Pancreas (tissue), 10 donors: ENCODE data around the gene COL15A1. TPM values are rescaled to one million over a fixed set of nuclear protein-coding genes. Genes with fewer than 3 reads are reported as not detected.

Source experiments
- ATAC-seq, 4 donors: fragments of 200-7000 bp; cut with Tn5 transposase; one replicate each; pipeline versions ENCODE4 v1.8.0 to v1.9.1; 2020; ENCODE audit warnings: mild to moderate bottlenecking in 4 of 4, moderate library complexity in 4 of 4
- DNase-seq, 6 donors: peaks; one replicate each; pipeline ENCODE4 v3.0.0-alpha.2; 2020
- FAIRE-seq: peaks from 2 replicates; lab custom pipeline; 2012; peaks lifted over from hg19 to GRCh38; lab: Jason Lieb, UNC
- H3K27ac ChIP-seq, 4 donors: fragments of 200-600 bp; sonication (generic); 1 replicate in 3 of 4; 2 replicates in 1 of 4; pipeline versions ENCODE4 v1.5.0 to v1.8.0; 2020
- H3K27me3 ChIP-seq, 4 donors: fragments of 200-600 bp; one replicate each; pipeline ENCODE4 v1.8.0; 2021
- H3K36me3 ChIP-seq, 3 donors: fragments of 200-600 bp; sonication (generic) in 1 of 3; one replicate each; pipeline versions ENCODE4 v1.5.0 to v1.8.0; 2020 to 2021
- H3K4me1 ChIP-seq, 3 donors: fragments of 200-600 bp; one replicate each; pipeline ENCODE4 v1.8.0; 2021
- H3K4me3 ChIP-seq, 4 donors: fragments of 200-600 bp; sonication (generic) in 2 of 4; one replicate each; pipeline versions ENCODE4 v1.5.0 to v1.8.0; 2020 to 2021
- H3K9me3 ChIP-seq, 4 donors: fragments of 200-600 bp; one replicate each; pipeline ENCODE4 v1.8.0; 2021
- CTCF ChIP-seq, 4 donors: fragments of 200-600 bp; sonication (generic) in 3 of 4; IDR thresholded peaks; one replicate each; pipeline versions ENCODE4 v1.5.0 to v1.8.0; 2021; ENCODE audit warnings: antibody characterized with exemption in 4 of 4
- WGBS, 2 donors: extraction: QIAGEN DNeasy Blood & Tissue Kit; methylation state at CpG; one replicate each; pipeline ENCODE4 v1.1.7; 2013; 5-methylcytosine and 5-hydroxymethylcytosine counted together
- intact Hi-C, 3 donors: fragments of 100-400 bp; cut with DNase I; formaldehyde crosslinking; loops; one replicate each; pipeline versions ENCODE4 v1.11.1 to v1.14.2; 2022
- polyA plus RNA-seq, 2 donors: library from polyadenylated mRNA; stranded (reverse); fragments of 200-250 nt; gene quantifications; one replicate each; pipeline ENCODE4 v1.2.3, GENCODE V29; 2013
- total RNA-seq, 6 donors: library from RNA; stranded (reverse); fragmentation: NEBNext Ultra II Directional in 4 of 6; extraction: Animal tissue kit (Norgen Biotek cat#: 25700) in 4 of 6; gene quantifications; one replicate each; pipeline versions ENCODE4 v1.2.1 to v1.2.4, GENCODE V29; 2021 to 2023
- donor health status: healthy with polysubstance abuse.
- donor health status: DM: no; HTN: no; CAD: no; lungs with moderate emphysema.
- donor health status: DM: no; HTN: no; CAD: no.
- donor health status: control.
- donor health status: control.
- donor health status: Bipolar disorder and iron deficiency.
- donor health status: DM: yes; HTN: yes; CAD: no.
- donor health status: DM: no; HTN: no; CAD: no.
- donor health status: DM: no; HTN: no; CAD: no.
- donor health status: DM: yes; HTN: yes; CAD: no.

The COL15A1 gene
- total and polyA plus RNA-seq, 8 donors, result 6.7 to 43.4 (median 10.4) TPM

DNA sequence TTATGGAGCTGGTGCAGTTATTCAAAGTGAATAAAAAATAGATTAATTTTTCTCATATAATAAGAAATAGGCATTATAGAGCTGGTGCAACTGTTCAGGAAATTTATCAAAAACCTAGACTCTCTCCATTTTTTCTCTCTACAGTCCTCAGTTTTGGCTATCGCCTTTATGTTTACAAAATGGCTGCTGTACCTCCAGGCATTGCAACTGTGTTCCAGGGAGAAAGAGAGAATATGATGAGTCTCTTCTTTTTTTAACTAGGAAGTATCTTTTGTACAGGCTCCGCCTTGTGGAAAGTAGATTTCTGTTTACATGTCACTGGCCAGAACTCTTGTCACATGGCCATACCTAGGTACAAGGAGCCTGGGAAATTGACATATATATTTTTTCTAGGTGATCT lies 158.1 kb downstream of the COL15A1 start:
- Histone ChIP-seq H3K9me3 (no peaks in the 10 kb centered on the region), H3K27ac (no peak overlapping the region), H3K27me3 (no peaks in the 10 kb centered on the region), H3K4me1 (peaks cover 0 to 10% (median 5%) of the 10 kb centered on the region in 3 donors), H3K36me3 (no peaks in the 10 kb centered on the region), H3K4me3 (no peak overlapping the region)
- no peak for TF ChIP-seq CTCF (IDR thresholded peaks at IDR 0.05)
- DNase-seq, result no peak
- WGBS, 2 donors, result 92 to 99% methylated on average over 2 of the region's 2 CpGs
- intact Hi-C loops, result no loop called here
- ATAC-seq, result no peak
- FAIRE-seq, result no peak

DNA sequence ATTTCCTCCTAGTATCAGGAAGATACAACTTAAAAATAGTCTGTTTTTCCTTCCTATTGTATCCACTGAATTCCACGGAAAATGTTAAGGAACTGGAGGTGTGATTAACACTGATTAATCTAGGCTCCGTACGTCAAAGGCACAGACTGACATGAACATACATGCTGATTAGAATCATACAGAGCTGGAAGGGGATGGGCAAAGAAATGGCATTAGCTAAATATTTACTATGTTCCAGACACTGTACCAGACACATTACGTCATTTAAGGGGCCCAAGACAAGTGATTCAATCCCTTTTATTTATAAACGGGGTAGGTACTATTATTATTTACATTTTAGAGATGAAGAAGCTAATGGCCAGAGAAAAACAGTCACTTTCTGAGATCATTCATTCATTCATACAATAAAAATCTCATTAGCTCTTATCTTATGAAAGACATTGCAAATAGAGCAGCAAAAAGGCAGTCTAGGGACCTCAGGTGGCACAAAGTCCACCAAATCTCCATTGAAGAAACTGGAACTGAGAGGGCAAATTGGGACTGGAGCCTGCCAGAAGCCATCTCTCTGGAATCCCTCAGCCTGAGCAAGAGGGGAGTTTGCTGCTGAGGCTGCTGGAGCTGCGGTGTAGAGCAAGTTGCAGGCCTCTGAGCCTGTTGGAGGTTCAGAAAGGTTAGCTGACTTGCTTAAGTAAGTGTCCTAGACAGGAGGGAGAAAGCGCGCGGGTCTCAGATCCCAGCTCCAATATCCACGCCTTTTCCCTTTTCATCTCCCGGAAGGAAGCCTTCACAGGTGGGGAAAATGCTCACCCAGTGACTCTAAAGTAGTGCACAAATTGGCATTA lies 159.6 kb downstream of the COL15A1 start:
- intact Hi-C loops, result no loop called here
- Histone ChIP-seq H3K27me3 (no peaks in the 10 kb centered on the region), H3K36me3 (no peaks in the 10 kb centered on the region), H3K27ac (peak overlapping the region in 1 of 4 donors; percentile 70), H3K4me3 (no peak overlapping the region), H3K4me1 (peaks cover 0 to 10% (median 5%) of the 10 kb centered on the region in 3 donors), H3K9me3 (no peaks in the 10 kb centered on the region)
- FAIRE-seq (no peak), DNase-seq (no peak), ATAC-seq (no peak)
- WGBS, 2 donors, result 79 to 81% methylated on average over 11 of the region's 11 CpGs
- no peak for TF ChIP-seq CTCF (IDR thresholded peaks at IDR 0.05)

DNA sequence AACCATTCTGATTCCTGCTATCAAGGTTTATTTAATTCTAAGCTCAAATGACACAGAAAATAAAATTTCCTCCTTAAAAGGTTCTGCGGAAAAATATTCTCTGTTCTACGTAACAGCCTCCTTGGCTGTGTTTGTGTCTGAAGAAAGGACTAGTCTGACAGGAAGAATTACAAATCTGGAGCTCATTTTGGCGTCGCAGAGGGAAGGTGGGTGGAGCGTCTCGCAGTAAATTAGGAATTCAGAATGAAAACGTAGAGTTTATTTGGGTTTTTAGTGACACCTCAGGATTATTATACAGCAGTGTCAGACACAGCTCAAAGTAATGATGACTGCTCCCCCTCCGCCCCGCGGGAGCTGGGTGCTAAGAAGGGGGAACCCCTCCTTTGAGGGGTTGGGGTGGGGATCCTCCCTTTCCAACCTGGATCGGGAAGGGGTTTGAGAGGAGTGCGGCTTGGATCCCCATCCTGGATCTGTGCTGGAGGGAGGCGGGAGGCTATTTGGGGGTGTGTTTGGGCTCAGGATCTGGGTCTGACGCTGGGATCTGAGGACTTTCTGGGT lies 160.3 kb downstream of the COL15A1 start:
- Histone ChIP-seq H3K4me1 (peaks cover 0 to 10% (median 5%) of the 10 kb centered on the region in 3 donors), H3K27me3 (no peaks in the 10 kb centered on the region), H3K9me3 (no peaks in the 10 kb centered on the region), H3K27ac (peak overlapping the region in 2 of 4 donors; percentile 70 to 71), H3K4me3 (peak overlapping the region in 3 of 4 donors; percentile 58 to 83 (median 73)), H3K36me3 (no peaks in the 10 kb centered on the region)
- DNase-seq, result peak in 2 of 6 donors; percentile 21 to 40
- no peak for FAIRE-seq
- 21 to 23% methylated on average over 14 of the region's 14 CpGs for WGBS, 2 donors
- intact Hi-C loops, result no loop called here
- no peak for TF ChIP-seq CTCF (IDR thresholded peaks at IDR 0.05)
- no peak for ATAC-seq

DNA sequence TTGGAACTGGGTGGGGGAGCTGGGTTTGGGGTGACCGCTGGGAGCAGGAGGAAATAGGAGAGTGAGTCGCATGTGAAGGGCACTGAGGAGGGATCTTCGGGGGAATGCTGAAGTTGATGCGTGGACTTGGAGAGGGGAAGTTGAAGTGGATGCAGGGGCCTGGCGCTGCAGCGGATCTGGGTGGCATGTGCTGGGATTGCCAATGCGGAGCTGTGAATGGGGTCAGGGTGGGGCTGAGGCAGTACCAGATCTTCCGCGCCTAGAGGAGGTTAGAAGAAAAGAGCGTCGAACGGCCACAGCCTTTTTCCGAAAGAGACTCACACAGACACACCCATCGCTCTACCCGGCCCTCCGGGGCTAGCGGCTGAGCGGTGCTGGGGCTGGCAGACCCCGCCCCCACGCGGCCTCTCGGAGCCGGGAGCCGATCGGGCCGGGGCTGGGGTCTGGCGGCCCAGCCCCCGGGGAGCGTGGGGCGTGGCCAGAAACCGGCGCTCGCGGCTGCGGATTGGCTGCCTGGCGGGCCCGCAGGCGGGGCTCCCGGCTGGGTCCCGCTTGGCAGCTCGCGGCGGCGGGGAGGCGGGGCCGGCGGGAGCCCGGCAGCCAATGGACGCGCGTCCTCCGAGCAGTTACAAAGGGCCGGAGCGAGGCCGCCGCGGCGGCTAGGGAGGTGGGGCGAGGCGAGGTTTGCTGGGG lies 160.9 kb downstream of the COL15A1 start, which contains the start of gene TGFBR1:
Gene TGFBR1 (plus strand): TSS at position 655 of the 693 bp plus-strand sequence. CDS start 93 bp downstream, outside the sequence.
- intact Hi-C loops, result no loop called here
- H3K9me3 ChIP-seq, result no peaks in the 10 kb centered on the region
- FAIRE-seq (no peak), DNase-seq (peak; percentile 90 to 97 (median 94)), ATAC-seq (peak; percentile 88 to 95 (median 95))
- H3K27ac ChIP-seq, result peak within 1 kb of the TSS; percentile 41 to 87 (median 76)
- peak within 1 kb of the TSS; percentile 58 to 85 (median 78) for H3K4me3 ChIP-seq
- no peaks in the 10 kb centered on the region for H3K36me3 ChIP-seq
- TF ChIP-seq CTCF (IDR thresholded peaks at IDR 0.05), result no peak
- peaks cover 0 to 16% (median 5%) of the 10 kb centered on the region in 3 donors for H3K4me1 ChIP-seq
- H3K27me3 ChIP-seq, result no peaks in the 10 kb centered on the region
- WGBS, 2 donors, result 0 to 1% methylated on average over 45 to 60 of the region's 60 CpGs
